NCI-H1417 treated with DMSO at 0.1 percent for 48 hours (cell line): ENCODE data around the gene PMM1.
"Not testable (repeated sequence)": the region's sequence is repeated elsewhere in the genome, so short reads cannot be mapped to it uniquely, and the experiment has no call there.

Source experiments
- DNase-seq: peaks from one replicate; lab custom pipeline; 2025; lab: John Stamatoyannopoulos, UW

Gene PMM1

GRCh38 chr22:41589391-41590241, at the start of gene PMM1:
TSS of gene PMM1 (minus strand) at chr22:41589840. CDS start at chr22:41589805, 35 bp downstream.
- DNase-seq: peak; percentile 85

GRCh38 chr22:41638748-41639147, 49.1 kb upstream of the PMM1 start:
- DNase-seq: no peak

GRCh38 chr22:41638124-41638523, 48.5 kb upstream of the PMM1 start:
- DNase-seq: no peak

GRCh38 chr22:41637623-41638022, 48.0 kb upstream of the PMM1 start:
- not testable (repeated sequence) for DNase-seq

- no peak for DNase-seq
Measured at GRCh38 chr22:41636467-41636866, 46.8 kb upstream of the PMM1 start.

DNA sequence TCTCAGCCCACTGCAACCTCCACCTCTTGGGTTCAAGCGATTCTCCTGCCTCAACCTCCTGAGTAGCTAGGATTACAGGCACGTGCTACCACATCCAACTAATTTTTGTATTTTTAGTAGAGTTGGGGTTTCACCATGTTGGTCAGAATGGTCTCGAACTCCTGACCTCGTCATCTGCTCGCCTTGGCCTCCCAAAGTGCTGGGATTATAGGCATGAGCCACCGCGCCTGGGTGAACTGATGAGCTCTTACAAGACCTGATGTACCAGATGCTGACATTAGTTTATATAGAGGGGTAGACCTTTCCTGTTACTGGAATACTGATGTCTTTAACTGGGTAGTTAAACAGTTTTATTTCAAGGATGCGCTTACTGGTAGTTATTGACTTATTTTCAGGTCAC, 45.0 kb upstream of the PMM1 start:
- not testable (repeated sequence) for DNase-seq

GRCh38 chr22:41631615-41632014, 42.0 kb upstream of the PMM1 start:
- DNase-seq: not testable (repeated sequence)

GRCh38 chr22:41631115-41631514, 41.5 kb upstream of the PMM1 start:
- DNase-seq: not testable (repeated sequence)

GRCh38 chr22:41625577-41625976, 35.9 kb upstream of the PMM1 start:
- DNase-seq: no peak

- no peak for DNase-seq
Measured at GRCh38 chr22:41621911-41622179, 32.2 kb upstream of the PMM1 start.

GRCh38 chr22:41621099-41621910, 31.7 kb upstream of the PMM1 start, which contains the start of gene XRCC6:
TSS of gene XRCC6 (plus strand) at chr22:41621295. CDS start at chr22:41622005, 710 bp downstream.
- DNase-seq: peak; percentile 88

DNA sequence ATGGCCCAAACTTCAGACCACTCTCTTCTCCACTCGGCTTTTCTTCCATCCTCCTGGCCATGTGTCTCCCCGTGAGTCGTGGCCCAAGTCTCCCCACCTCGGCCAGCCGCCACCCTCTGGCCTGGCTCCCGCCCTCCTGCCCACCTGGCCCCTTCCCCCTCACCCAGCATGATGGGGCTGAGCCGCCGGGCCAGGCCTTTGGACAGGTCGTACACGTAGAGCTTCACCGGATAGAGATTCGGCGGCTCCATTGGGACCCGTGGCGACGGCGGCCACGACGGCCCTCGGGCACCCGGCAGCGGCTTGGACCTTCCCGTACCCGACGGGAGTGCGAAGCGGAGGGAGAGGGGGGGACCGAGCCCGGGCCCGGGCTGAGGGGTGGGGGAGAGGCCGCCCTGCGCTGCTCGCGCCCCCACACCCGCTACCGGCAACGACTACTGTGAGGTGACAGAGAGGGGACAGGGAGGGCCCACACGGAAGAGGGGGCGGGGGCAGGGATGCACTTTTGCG, 31.0 kb upstream of the PMM1 start, which contains the start of gene DESI1:
Gene DESI1 (minus strand): TSS at position 455 of the 510 bp plus-strand sequence. CDS start 204 bp downstream, at position 251.
- no peak for DNase-seq

GRCh38 chr22:41619979-41620588, 30.4 kb upstream of the PMM1 start:
- no peak for DNase-seq

GRCh38 chr22:41613456-41613855, 23.8 kb upstream of the PMM1 start:
- DNase-seq: no peak

DNA sequence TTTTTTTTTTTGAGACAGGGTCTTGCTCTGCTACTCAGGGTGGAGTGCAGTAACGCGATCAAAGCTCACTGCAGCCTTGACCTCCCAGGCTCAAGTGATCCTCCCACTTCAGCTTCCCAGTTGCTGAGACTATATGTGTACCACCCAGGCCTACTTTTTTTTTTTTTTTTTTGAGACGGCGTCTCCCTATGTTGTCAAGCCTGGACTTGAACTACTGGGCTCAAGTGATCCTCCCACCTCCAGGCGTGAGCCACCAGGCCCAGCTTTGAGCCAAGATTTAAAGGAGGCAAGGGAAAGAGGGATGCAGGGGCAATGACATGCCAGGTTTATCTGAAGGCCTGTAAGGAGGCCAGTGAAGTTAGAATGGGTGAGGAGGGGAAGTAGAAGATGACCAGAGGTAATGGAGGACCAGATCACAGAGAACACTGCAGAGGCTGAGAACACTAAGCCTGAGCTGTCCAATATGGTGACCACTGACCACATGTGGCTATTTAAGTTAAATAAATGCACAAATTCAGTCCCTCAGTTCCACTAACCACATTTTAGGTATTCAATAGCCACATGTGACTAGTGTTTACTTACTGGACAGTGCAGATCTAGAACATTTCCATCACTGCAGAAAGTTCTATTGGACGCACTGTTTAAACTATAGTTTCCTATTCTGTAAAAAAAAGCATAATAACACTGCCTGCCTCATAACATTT, 23.1 kb upstream of the PMM1 start:
- DNase-seq: no peak

DNA sequence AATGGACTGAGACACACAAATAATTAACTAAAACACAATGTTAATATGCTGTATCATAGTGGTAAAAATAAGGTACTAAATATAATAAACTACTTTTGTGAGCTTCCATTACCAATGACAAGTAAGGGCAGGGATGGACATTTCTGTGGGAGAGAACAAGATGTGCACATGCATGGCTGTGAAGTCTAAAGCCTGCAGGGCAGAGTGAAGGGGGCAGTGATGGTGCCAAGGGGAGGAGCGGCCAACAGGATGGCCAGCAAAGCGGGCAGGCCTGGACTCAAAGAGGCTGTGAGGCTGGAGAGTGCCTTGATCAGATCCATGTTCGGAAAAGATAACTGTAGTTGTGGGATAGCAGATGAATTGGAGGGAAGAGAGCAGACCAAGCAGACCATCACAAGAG, 18.7 kb upstream of the PMM1 start:
- no peak for DNase-seq

DNA sequence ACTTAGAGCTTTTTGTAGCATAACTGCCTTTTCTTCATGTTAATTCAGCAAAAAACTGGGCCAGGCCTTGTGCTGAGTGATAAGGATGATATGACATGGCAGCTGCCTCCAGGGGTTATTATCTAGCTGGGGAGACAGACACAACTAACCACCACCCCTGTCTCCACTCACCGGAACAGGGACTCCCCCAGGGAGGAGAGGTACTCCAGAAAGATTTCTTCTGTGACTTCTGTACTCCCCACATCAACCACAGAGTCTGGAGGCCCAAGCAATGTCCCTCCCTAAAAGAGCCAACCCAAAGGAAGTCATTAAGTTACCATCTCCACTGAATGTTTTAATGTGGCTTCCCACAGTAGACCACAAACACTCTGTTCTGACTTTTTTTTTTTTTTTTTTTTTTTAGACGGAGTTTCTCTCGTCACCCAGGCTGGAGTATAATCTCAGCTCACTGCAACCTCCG, 14.3 kb upstream of the PMM1 start:
- no peak for DNase-seq

DNA sequence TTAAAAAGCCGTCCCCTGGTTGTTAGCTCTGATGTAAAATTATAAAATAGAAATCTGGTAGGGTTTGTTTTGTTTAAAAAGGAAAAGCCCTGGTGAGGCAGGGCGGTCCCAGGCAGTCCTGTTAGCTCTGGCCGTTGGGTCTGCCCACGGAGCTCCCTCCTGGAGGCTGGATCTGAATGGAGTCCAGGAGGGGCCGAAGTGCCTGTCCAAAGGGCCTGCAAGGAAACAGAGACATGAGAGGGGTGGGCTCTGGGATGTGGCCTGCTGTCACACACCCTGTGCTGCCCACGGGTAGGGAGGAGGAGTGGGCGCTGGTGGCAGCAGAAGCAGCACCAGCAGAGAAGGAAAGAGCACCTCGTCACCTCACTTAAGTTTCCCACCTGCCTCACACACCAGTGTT, 11.3 kb upstream of the PMM1 start:
- DNase-seq: no peak

DNA sequence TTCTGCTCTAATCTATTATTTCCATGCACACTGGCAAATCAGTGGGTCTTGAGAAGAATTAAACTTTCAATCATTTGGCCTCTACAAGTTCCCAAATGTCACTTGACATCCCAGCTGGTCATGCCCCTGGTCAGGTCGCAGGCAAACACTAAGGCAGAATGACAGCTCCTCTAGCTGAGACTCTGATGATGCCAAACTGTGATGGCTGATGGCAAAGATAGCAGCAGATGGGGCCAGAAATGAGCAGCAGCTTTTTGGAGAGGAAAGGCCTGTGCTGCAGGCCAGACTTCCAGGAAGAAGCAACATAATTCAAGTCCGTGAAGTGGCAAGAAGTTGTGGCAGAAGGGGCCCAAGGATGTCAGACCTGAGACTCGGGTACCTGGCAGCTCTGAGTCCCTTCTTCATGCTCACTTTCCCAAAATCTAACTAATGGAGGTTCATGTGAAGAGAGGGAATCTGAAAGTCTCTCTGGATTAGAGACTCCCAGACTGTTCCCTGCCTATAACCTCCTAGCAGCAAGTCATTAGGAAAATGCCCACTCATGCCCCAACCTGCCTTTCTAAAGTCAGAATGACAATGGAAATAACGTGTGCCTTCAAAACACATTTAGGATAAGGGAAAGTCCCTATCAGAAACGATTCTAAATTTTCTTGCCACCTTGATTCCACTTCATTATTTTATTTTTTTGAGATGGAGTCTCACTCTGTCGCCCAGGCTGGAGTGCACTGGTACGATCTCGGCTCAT, 9.4 kb upstream of the PMM1 start:
- no peak for DNase-seq

DNA sequence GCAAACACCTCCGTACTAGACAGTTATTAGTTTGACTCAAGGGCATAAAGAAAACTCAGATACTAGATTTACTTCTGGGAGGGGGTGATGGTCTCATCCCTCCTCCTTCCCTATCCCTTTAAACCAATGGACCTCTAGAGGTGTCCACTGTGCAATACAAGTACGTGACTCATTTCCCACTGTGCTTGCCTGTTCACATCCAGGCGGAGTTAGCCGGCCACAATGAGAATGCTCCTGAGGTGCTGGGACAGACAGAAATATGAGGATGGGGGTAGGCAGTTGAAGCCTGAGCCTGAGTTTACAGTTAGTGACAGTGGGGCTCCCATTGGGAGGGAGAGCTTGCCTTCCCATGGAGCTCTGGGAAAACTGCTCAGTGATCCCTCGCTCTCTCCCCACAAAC, 8.4 kb upstream of the PMM1 start:
- DNase-seq: no peak

- no peak for DNase-seq
Measured at GRCh38 chr22:41597635-41597953, 8.0 kb upstream of the PMM1 start.
